H54 (cell line): ENCODE results near the gene NNAT.
"Not testable (repeated sequence)": the region's sequence is repeated elsewhere in the genome, so short reads cannot be mapped to it uniquely, and the experiment has no call there.

Experiments
- DNase-seq: peaks from one replicate; pipeline ENCODE4 v3.0.0; 2011; ENCODE audit warnings: low spot score, mixed read lengths; ENCODE audit not compliant: insufficient read length
- FAIRE-seq: peaks from 3 replicates; lab custom pipeline; 2011; peaks lifted over from hg19 to GRCh38; lab: Jason Lieb, UNC
- POLR2A ChIP-seq: IDR thresholded peaks from 2 replicates; pipeline ENCODE4 v1.6.1; 2011; ENCODE audit warnings: low read depth, mild to moderate bottlenecking, low read length

NNAT gene

DNA sequence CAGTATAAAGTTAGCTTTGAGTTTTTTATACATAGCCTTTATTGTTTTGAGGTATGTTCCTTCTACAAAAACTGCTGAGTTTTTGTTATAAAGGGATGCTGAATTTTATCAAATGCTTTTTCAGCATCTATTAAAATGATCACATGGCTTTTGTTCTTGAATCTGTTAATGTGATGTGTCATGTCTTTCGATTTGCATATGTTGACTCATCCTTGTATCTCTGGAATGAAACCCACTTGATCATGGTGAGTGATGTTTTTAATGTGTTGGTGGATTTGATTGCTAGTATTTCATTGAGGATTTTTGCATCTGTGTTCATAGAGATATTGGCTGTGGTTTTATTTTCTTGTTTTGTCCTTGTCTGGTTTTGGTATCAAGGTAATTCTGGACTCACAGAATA is 31.4 kb downstream of the NNAT start:
- DNase-seq, result no peak
- no peak for FAIRE-seq
- TF ChIP-seq POLR2A, result no peak

DNA sequence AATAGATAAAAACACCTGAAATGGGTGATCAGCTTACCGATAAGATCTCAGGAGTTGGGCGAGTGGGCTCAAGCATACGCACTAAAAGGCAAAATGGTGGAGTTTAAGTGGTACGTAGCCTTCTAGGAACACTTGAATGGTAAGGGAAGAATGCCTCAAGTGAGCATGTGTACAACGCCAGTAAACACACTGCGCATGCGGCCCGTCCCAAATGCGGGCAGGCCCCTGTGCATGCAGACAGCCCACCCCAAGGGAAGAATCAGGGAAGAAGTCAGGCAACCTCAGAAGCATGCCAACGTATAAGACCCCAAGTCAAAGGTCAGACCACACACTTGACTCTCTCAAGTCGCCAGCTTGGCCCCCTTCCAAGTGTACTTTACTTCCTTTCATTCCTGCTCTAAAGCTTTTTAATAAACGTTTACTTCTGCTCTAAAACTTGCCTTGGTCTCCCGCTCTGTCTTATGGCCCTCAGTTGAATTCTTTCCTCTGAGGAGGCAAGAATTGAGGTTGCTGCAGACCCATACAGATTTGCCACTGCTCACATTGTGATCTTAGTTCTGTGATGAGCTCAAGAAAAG is 33.8 kb downstream of the NNAT start:
- not testable (repeated sequence) for FAIRE-seq, DNase-seq

DNA sequence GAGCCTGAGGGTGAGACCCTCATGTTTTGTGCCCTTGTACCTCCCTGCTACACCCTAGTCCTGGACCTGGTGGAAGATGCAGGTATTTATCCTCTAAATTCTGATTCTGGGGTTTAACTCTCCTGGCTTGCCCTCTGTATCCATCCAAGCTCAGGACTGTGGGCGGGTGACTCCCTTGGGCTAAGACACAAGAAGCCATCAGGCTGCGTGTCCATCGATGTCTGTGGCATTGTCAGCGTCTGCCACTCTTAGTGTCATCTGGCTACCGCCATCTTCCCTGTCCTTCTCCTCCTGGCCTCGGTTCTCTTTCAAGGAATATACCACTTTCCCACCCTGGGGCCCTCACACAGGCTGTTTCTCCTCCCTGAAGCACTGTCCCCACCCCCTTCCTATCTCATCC is 35.5 kb downstream of the NNAT start:
- no peak for TF ChIP-seq POLR2A
- DNase-seq (no peak), FAIRE-seq (no peak)

DNA sequence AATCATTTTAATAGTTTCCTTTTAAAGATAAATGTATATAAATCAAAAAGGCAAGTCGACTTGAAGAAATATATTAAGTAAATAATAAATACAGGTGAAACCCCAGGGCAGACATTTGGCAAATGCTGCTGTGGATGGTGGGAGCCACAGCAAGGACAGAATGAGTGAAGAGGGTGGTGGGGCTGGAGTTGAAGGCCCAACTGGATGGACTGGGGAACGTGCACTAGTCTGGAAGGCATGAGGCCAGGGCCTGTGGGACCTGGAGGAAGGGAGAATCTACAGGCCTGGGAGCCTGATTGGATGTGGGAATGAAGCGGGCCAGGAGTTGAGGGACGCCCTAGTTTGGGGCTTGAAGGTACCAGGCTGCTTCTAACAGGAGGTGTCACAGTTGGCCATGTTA is 37.3 kb downstream of the NNAT start:
- no peak for DNase-seq
- FAIRE-seq, result no peak

DNA sequence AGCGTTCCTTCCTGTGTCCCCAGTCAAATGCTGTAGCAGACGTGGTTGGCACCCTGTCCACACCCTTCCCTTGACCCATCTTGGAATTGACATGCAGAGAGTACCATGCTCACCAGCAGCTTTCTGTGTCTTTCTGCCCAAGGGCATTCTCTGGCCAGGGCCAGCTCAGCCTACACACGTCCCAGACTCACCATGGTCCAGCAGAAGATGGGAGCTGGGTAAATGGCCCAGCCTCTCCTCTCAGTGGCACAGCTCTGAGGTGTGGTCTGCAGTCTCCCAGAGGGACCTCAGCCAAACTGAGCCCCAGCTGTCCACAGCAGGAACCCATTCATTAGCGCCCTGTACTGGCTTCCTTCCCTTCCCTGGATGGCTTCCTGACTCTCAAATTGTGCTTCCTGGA is 37.7 kb downstream of the NNAT start:
- FAIRE-seq, result no peak
- DNase-seq, result no peak
- no peak for TF ChIP-seq POLR2A

More for the DNA sequence above, 37.3 kb downstream of the NNAT start:
- TF ChIP-seq POLR2A, result no peak

DNA sequence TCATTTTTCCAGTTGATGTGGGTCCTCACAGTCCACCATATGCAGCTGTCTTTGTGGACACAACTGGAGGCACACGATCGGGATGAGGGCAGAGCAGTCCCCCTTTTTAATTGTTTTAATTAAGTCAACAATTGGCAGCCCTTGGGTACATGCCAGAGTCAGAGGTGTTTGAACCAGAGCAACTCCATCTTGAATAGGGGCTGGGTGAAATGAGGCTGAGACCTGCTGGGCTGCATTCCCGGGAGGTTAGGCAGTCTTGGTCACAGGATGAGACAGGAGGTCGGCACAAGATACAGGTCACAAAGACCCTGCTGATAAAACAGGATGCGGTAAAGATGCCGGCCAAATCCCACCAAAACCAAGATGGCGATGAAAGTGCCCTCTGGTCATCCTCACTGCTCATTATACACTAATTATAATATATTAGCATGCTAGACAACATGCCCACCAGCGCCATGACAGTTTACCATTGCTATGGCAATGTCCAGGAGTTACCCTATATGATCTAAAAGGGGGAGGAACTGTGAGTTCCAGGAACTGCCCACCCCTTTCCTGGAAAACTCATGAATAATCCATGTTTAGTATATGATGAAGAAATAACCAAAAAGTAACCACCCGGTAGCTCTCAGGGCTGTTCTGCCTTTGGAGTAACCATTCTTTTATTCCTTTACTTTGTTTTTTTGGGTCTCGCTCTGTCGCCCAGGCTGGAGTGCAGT is 38.4 kb downstream of the NNAT start:
- DNase-seq (no peak), FAIRE-seq (no peak)
- no peak for TF ChIP-seq POLR2A

DNA sequence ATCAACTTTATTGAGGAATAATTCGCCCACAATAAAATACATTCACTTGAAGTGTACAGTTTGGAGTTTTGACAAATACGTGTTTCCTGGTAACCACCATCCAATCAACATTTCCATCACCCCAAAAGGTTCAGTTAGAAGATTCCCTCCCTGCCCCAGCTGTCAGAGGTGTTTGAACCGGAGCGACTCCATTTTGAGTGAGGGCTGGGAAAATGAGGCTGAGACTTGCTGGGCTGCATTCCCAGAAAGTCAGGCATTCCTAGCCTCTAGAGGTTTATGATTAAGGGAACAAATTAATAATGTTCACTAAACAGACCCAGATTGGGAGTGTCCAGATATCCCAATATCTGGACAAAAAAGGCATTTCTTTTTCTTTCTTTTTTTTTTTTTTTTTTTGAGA is 39.6 kb downstream of the NNAT start:
- TF ChIP-seq POLR2A, result no peak
- no peak for FAIRE-seq

DNA sequence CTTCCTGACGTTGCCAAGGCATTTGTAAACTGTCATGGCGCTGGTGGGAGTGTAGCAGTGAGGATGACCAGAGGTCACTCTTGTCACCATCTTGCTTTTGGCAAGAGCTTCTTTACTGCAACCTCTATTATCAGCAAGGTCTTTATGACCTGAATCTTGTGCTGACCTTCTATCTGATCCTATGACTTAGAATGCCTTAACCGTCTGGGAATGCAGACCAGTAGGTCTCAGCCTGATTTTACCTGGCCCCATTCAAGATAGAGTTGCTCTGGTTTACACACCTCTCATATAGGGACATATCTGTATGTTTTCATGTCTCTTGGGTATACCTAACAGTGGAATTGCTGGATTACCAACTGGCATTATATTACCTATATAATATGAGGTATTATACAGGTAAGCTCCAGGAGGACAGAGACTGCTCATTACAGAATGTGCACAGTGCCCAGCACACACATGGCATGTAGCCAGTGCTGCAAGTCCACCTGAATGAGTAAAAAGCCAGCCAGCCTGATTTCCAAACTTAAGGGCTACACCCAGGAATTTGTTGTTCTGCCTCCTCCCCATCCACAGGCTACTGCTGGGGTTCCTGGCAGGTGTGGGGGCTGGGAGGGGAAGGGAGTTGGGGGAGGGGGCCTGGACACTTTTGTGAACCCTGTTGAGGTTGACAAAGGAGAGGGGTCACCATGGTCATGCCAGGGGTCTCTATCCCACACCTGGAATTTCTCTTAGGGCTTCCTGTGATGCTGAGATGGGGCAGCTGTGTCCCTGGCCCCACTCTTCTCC is 41.8 kb downstream of the NNAT start:
- DNase-seq (no peak), FAIRE-seq (no peak)
- TF ChIP-seq POLR2A, result no peak

More for the DNA sequence above, 39.6 kb downstream of the NNAT start:
- no peak for DNase-seq

DNA sequence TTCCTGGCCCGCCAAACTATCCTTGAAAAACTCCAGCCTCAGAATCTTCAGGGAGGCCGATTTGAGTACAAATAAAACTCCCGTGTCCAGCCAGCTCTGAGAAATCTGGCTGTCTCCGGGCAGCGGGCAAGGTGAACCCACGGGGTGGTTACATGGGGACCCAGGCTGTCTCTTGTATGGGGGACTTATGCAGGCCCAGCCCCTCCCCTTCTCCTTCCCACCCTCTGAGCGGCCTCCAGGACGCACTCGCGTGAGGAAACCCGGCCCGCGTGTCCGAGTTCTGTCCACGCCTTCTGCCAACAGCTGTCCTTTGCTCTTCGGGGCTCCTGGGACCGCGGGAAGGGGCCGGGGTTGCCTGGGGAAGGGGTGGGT is 43.0 kb downstream of the NNAT start:
- no peak for DNase-seq
- no peak for TF ChIP-seq POLR2A
- FAIRE-seq, result no peak

DNA sequence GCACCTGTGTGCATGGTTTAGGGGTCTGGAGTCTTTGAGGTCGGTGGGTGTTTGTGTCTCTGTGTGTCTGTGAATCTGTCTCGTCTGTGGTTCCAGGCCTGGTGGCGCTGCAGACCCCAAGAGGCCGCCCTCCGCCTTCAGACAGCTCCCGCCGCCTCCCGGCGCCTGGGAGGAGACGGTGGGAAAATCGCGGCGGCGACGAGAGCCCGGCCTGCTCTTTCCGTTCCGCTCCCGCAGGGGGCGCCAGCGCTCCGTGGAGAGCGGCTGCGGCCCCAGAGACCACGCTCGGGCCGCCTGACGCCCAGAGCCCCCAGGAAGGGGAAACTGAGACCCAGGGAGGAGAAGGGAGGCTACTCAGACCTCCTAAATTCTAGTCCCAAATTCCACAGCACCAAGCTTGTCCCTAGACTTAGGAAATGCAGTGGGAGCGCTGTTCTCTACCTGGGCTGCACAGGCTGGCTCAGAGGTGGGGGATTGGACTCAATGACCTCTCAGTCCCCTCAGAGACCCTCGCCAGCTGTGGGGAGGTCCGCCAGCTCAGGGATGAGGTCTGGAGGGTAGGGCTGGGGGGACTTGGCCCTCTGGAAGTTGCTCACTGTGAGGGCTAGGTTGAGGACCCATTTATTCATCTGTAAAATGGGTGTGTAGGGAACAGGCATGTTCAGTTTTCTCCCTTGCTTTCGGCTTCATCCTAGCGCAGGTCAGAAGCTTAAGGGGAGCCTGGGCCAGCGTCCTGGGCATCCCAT is 43.5 kb downstream of the NNAT start:
- TF ChIP-seq POLR2A, result no peak
- peak; percentile 60 for DNase-seq
- FAIRE-seq, result no peak

DNA sequence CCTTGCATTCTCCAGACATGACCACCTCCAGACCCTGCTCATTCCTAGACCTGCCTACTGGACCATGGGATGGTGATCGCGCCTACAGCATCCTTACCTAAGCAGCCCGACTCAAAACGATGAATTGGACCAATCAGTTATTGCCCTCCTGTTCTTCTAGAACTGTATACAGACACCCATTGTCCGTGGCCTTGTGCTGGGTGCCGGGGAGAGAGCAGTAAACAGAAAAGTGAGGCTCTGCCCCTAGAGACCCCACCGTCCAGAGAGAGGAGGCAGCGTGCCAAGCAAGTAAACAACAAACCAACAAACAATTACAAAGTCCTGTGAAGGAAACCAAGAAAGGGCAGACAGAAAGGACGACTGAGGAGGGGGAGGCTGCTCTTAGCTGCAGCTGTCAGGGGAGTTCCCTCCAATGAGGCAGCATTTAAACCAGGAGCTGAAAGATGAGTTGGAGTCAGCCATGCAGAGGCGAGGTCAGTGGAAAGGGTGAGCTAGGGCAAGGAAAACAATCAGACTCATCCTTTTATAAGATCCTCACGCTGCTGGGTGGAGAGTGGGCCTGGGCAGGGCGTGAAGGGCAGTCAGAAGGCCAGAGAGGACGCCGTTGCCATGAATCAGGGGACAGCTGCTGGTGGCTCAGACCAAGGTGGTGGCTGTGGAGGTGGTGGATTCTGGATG is 44.2 kb downstream of the NNAT start:
- FAIRE-seq, result no peak
- no peak for DNase-seq

DNA sequence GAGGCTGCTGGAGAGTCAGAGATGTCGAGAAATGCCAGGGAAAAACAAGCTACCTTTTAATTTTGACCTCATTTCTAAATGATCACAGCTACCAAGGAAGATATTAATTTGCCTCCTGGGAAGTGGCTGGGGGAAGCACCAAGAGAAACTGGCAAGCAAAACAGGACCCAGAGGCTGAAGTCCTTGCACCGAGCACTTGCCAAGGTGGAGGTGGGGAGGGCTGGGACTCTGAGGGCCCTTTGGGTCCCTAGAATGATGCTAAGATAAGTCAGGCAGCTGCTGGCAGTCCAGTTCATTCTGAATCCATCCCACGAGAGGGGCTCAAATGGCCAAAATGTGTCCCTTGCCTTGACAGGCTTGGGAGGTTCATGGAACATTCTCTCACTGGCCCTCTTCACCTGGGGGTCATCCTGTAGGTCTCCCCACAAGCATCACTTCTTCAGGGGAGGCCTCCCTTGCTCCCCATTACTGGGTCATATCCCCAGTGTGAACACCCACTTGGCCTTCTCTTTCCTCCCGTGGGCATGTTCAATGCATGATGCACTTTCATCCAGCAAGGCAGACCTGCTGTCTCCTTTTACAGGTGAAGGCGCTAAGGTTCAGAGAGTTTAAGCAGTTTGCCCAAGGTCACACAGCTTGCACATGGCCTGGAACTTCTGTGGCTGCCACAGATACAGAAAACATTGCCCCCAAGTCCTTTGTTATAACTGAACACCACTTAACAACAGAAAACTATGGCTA is 45.7 kb downstream of the NNAT start:
- DNase-seq (no peak), FAIRE-seq (no peak)
- TF ChIP-seq POLR2A, result no peak

More for the DNA sequence above, 44.2 kb downstream of the NNAT start:
- TF ChIP-seq POLR2A, result no peak

DNA sequence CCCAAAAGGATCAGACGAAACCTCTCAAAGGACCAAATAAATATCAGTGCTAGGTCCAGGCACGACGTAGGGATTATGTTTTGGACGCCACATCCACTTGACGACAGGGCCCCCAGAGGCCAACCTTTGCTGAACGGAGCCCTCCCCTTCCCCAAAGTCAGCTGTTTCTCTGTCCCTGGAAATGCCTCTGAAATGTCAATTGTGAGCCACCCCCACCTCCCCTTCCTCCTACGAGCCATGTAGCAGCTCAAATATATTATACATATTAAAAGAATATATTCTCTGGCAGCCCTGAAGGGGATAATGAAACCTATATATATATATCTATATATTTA is 46.2 kb downstream of the NNAT start:
- DNase-seq (no peak), FAIRE-seq (no peak)
- no peak for TF ChIP-seq POLR2A
